ENCODE results near the gene LRRFIP1.
"Not testable (repeated sequence)": the region's sequence is repeated elsewhere in the genome, so short reads cannot be mapped to it uniquely, and the experiment has no call there.

Gene LRRFIP1

DNA sequence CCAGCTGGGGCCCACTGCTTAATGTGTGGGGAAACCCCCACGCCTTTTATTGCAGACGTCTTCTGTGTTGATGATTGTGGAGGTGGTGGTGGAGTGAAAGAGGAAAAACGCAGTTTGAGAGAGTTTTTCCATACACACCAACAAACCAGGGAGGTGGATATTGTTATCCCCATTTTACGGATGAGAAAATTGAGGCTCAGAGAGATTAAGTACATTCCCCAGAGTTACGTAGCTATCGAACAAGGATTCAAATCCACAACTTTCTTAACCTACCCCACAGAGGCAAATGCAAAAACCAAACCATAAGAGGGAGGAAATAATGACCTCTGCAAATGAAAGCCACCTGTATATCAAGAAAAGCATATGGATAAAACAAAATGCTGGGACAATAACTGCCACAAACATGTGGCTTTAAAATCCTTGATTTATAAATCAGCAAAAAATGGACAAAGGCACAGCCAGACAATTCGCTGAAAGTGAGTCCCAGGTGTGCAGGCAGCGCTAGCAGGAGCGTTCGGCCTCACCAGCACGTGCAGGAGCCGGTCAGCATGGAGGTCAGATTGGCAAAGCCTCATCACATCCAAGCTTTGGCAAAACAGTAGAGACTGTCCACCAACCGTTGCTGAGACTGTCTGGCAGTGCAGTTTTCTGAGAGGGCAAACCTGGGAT lies 24.2 kb upstream of the LRRFIP1 start:
- H4K20me1 ChIP-seq (ENCODE audit: insufficient read depth, low read length), result no peaks in the 10 kb centered on the region
- H3K4me2 ChIP-seq (ENCODE audit: low read length), result no peak overlapping the region
- no peaks in the 10 kb centered on the region for H3K9me3 ChIP-seq (ENCODE audit: insufficient read depth, low read length)
- TF ChIP-seq, protein P1, sequence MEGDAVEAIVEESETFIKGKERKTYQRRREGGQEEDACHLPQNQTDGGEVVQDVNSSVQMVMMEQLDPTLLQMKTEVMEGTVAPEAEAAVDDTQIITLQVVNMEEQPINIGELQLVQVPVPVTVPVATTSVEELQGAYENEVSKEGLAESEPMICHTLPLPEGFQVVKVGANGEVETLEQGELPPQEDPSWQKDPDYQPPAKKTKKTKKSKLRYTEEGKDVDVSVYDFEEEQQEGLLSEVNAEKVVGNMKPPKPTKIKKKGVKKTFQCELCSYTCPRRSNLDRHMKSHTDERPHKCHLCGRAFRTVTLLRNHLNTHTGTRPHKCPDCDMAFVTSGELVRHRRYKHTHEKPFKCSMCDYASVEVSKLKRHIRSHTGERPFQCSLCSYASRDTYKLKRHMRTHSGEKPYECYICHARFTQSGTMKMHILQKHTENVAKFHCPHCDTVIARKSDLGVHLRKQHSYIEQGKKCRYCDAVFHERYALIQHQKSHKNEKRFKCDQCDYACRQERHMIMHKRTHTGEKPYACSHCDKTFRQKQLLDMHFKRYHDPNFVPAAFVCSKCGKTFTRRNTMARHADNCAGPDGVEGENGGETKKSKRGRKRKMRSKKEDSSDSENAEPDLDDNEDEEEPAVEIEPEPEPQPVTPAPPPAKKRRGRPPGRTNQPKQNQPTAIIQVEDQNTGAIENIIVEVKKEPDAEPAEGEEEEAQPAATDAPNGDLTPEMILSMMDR (IDR thresholded peaks at IDR 0.05; ENCODE audit: low read depth, low read length), result no peak
- no peak for TF ChIP-seq EZH2phosphoT487 (IDR thresholded peaks at IDR 0.05; ENCODE audit: low read depth)
- H3K27me3 ChIP-seq (ENCODE audit: low read depth, low read length), result no peaks in the 10 kb centered on the region
- no peak overlapping the region for H3K9ac ChIP-seq (ENCODE audit: low read length)
- H3K36me3 ChIP-seq (replicated peaks; ENCODE audit: low read depth, low read length), result no peaks in the 10 kb centered on the region
- no peaks in the 10 kb centered on the region for H3K79me2 ChIP-seq (ENCODE audit: low read length)
- no peak overlapping the region for H3K27ac ChIP-seq (ENCODE audit: low read length)
- H3K4me3 ChIP-seq (ENCODE audit: low read length), result no peak overlapping the region
- no peaks in the 10 kb centered on the region for H3K4me1 ChIP-seq (ENCODE audit: low read length)
- no peak overlapping the region for H2AFZ ChIP-seq (ENCODE audit: low read depth, low read length)

DNA sequence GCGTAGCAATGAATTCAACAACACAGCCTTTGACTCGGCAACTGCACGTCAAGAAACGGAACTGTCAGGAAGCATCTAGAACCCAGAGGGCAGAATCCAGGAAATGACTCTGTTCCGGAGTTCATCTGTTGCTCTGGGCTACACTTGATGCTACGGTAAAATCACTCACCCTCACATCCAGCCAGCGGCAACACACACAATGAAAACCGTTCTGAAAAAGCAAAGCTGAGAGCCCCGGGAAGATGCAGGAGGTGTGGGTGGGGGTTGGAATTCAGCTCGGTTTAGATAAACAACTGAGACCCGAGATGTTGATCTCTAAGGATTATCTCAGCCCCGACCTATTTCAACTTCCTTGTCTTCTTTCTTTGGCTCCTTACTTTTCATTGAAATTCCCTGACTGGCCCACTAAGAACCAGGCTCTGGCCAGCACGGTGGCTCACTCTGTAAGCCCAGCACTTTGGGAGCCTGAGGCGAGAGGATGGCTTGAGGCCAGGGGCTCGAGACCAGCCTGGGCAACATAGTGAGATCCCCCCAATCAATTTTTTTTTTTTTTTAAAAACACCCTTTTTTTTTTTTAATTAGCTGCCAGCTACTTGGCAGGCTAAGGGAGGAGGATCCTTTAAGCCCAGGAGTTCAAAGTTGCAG lies 23.5 kb upstream of the LRRFIP1 start:
- H3K9me3 ChIP-seq (ENCODE audit: insufficient read depth, low read length), result no peaks in the 10 kb centered on the region
- H3K36me3 ChIP-seq (replicated peaks; ENCODE audit: low read depth, low read length), result no peaks in the 10 kb centered on the region
- no peak for TF ChIP-seq EZH2phosphoT487 (IDR thresholded peaks at IDR 0.05; ENCODE audit: low read depth)
- TF ChIP-seq, protein P1 (IDR thresholded peaks at IDR 0.05; ENCODE audit: low read depth, low read length), result no peak
- H2AFZ ChIP-seq (ENCODE audit: low read depth, low read length), result no peak overlapping the region
- H3K9ac ChIP-seq (ENCODE audit: low read length), result no peak overlapping the region
- no peaks in the 10 kb centered on the region for H3K79me2 ChIP-seq (ENCODE audit: low read length)
- no peak overlapping the region for H3K4me2 ChIP-seq (ENCODE audit: low read length)
- H3K4me1 ChIP-seq (ENCODE audit: low read length), result no peaks in the 10 kb centered on the region
- H3K27me3 ChIP-seq (ENCODE audit: low read depth, low read length), result no peaks in the 10 kb centered on the region
- H4K20me1 ChIP-seq (ENCODE audit: insufficient read depth, low read length), result no peaks in the 10 kb centered on the region
- no peak overlapping the region for H3K27ac ChIP-seq (ENCODE audit: low read length)
- no peak overlapping the region for H3K4me3 ChIP-seq (ENCODE audit: low read length)

DNA sequence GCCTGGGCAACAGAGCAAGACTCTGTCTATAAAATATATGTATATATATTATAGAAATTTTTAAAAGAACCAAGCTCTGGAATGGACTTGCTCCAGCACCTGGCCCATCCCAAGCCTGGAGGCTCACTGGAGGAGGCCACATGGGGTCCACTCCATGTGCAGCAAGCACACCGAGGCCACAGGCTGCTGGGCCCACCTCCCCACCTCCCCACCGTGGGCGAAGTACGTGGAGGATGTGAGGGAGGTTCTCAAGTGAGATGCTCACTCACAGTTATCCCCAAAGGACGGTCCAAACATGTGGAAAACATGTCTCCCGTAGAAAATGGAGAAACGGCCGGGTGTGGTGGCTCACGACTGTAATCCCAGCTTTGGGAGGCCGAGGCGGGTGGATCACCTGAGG lies 23.0 kb upstream of the LRRFIP1 start:
- Histone ChIP-seq H3K79me2 (ENCODE audit: low read length) (no peaks in the 10 kb centered on the region), H4K20me1 (ENCODE audit: insufficient read depth, low read length) (no peaks in the 10 kb centered on the region), H3K36me3 (replicated peaks; ENCODE audit: low read depth, low read length) (no peaks in the 10 kb centered on the region), H2AFZ (ENCODE audit: low read depth, low read length) (no peak overlapping the region), H3K9ac (ENCODE audit: low read length) (no peak overlapping the region), H3K4me2 (ENCODE audit: low read length) (no peak overlapping the region), H3K9me3 (ENCODE audit: insufficient read depth, low read length) (no peaks in the 10 kb centered on the region), H3K27ac (ENCODE audit: low read length) (no peak overlapping the region), H3K4me1 (ENCODE audit: low read length) (no peaks in the 10 kb centered on the region), H3K4me3 (ENCODE audit: low read length) (no peak overlapping the region), H3K27me3 (ENCODE audit: low read depth, low read length) (no peaks in the 10 kb centered on the region)
- TF ChIP-seq, protein P1 (IDR thresholded peaks at IDR 0.05; ENCODE audit: low read depth, low read length), result no peak
- no peak for TF ChIP-seq EZH2phosphoT487 (IDR thresholded peaks at IDR 0.05; ENCODE audit: low read depth)

DNA sequence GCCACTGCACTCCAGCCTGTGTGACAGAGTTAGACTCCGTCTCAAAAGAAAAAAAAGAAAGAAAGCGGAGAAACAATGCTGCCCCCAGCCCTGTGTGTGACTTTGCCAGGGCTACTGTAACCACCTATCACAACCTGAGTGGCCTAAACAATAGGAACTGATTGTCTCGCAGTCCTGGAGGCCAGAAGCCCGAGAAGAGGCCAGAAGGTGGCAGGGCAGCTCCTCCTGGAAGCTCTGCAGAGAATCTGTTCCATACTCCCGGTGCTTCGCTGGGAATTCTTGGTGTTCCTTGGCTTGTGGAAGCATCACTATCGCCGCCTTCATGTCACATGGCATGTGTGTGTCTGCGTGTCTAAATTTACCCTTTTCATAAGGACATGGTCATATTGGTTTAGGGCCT lies 22.4 kb upstream of the LRRFIP1 start:
- TF ChIP-seq, protein P1 (IDR thresholded peaks at IDR 0.05; ENCODE audit: low read depth, low read length), result no peak; the same call in 1 of the 2 replicates
- no peak for TF ChIP-seq EZH2phosphoT487 (IDR thresholded peaks at IDR 0.05; ENCODE audit: low read depth)
- Histone ChIP-seq H3K27ac (ENCODE audit: low read length) (no peak overlapping the region), H3K36me3 (replicated peaks; ENCODE audit: low read depth, low read length) (no peaks in the 10 kb centered on the region), H3K79me2 (ENCODE audit: low read length) (no peaks in the 10 kb centered on the region), H3K9me3 (ENCODE audit: insufficient read depth, low read length) (no peaks in the 10 kb centered on the region), H2AFZ (ENCODE audit: low read depth, low read length) (no peak overlapping the region), H3K4me1 (ENCODE audit: low read length) (no peaks in the 10 kb centered on the region), H3K27me3 (ENCODE audit: low read depth, low read length) (no peaks in the 10 kb centered on the region), H3K9ac (ENCODE audit: low read length) (no peak overlapping the region), H3K4me2 (ENCODE audit: low read length) (no peak overlapping the region), H4K20me1 (ENCODE audit: insufficient read depth, low read length) (no peaks in the 10 kb centered on the region), H3K4me3 (ENCODE audit: low read length) (no peak overlapping the region)

DNA sequence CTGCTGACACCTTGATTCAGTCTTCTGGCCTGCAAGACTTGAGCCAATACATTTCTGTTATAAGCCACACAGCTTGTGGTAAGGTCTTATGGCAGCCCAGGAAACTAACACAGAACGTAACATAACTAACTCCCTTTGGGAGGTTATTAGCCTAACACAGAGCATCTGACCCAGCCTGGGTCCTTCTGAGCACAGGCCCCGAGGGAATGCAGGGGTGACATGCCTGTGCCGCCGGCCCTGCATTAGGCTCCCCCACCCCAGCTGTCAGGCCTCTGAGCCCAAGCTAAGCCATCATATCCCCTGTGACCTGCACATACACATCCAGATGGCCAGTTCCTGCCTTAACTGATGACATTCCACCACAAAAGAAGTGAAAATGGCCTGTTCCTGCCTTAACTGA lies 20.9 kb upstream of the LRRFIP1 start:
- H3K4me2 ChIP-seq (ENCODE audit: low read length); H4K20me1 ChIP-seq (ENCODE audit: insufficient read depth, low read length); H3K9me3 ChIP-seq (ENCODE audit: insufficient read depth, low read length); H3K79me2 ChIP-seq (ENCODE audit: low read length); H3K27ac ChIP-seq (ENCODE audit: low read length); H3K36me3 ChIP-seq (replicated peaks; ENCODE audit: low read depth, low read length); H3K4me1 ChIP-seq (ENCODE audit: low read length); H3K4me3 ChIP-seq (ENCODE audit: low read length); H3K9ac ChIP-seq (ENCODE audit: low read length); H2AFZ ChIP-seq (ENCODE audit: low read depth, low read length); H3K27me3 ChIP-seq (ENCODE audit: low read depth, low read length): not testable (repeated sequence)
